Activated naive CD4-positive, alpha-beta T cell treated with anti-CD3 and anti-CD28 coated beads for 36 hours (primary cell): ENCODE results near the gene ARL4A. TPM values are rescaled to one million over a fixed set of nuclear protein-coding genes. Genes with fewer than 3 reads are reported as not detected.

Experiments
- CTCF ChIA-PET: fragments of 350-600 bp; sonication (Branson Sonifier 250); formaldehyde crosslinking; loops from one replicate; lab custom pipeline; 2021; ENCODE audit warnings: antibody characterized with exemption; lab: Charles Lee
- DNase-seq: peaks from one replicate; pipeline ENCODE4 v3.0.0-alpha.2; 2020
- H3K27ac Mint-ChIP-seq: one replicate; pipeline ENCODE4 v1.8.0; 2021; ENCODE audit warnings: mild to moderate bottlenecking, mixed read lengths
- H3K27me3 Mint-ChIP-seq: one replicate; pipeline ENCODE4 v1.8.0; 2021; ENCODE audit warnings: low read depth, mixed read lengths
- H3K36me3 Mint-ChIP-seq: one replicate; pipeline ENCODE4 v1.8.0; 2021; ENCODE audit warnings: low read depth, mixed read lengths
- H3K4me1 Mint-ChIP-seq: one replicate; pipeline ENCODE4 v1.8.0; 2021; ENCODE audit warnings: low read depth, mixed read lengths
- H3K4me3 Mint-ChIP-seq: one replicate; pipeline ENCODE4 v1.8.0; 2021; ENCODE audit warnings: mild to moderate bottlenecking, moderate library complexity, mixed read lengths
- H3K9me3 Mint-ChIP-seq: one replicate; pipeline ENCODE4 v1.8.0; 2021; ENCODE audit warnings: mixed read lengths
- intact Hi-C: fragments of 100-400 bp; cut with micrococcal nuclease; formaldehyde crosslinking; loops from one replicate; pipeline ENCODE4 v1.15.1; 2023
- total RNA-seq, 2 experiments: library from RNA; stranded (reverse); gene quantifications; one replicate each; pipeline ENCODE4 v1.2.3, GENCODE V29; 2021

Gene ARL4A
- total RNA-seq, 2 experiments from 2014 or later, result 8.1 to 10.0 TPM

- Mint-ChIP-seq H3K36me3 (no peaks in the 10 kb centered on the region), H3K27ac (no peak overlapping the region), H3K9me3 (no peaks in the 10 kb centered on the region), H3K27me3 (no peaks in the 10 kb centered on the region), H3K4me1 (peaks cover 13% of the 10 kb centered on the region), H3K4me3 (no peak overlapping the region)
- DNase-seq, result no peak
- CTCF ChIA-PET, result interaction anchor here (0.6 kb wide), 2 partner anchors 8 to 76 kb away, joined by 3 to 4 read pairs; no protein-coding TSS in a partner anchor
- intact Hi-C loops, result loop anchor here (5.0 kb wide), 1 partner anchor 95 kb away; no protein-coding TSS in a partner anchor
Measured at GRCh38 chr7:12732428-12732827, 45.0 kb downstream of the ARL4A start.

DNA sequence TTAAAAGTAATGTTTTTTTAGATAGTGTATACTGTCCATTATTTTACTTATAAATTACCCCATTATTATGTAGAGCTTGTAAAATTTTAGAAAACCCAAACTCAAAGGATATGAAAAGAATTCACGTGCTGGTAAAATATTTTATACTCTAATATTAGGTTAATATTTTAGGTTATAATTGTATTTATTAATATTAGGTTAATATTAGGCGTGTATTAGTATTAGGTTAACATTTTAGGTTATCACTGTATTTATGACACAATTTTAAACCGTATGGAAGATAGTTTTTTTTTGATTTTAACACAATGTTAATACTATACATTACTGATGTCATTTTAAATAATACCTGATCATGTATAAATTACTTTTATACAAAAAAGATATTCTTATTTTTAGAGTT is 48.5 kb downstream of the ARL4A start:
- DNase-seq, result no peak
- Mint-ChIP-seq H3K27ac (no peak overlapping the region), H3K9me3 (no peaks in the 10 kb centered on the region), H3K27me3 (no peaks in the 10 kb centered on the region), H3K4me1 (peaks cover 4% of the 10 kb centered on the region), H3K4me3 (no peak overlapping the region), H3K36me3 (no peaks in the 10 kb centered on the region)
- intact Hi-C loops, result no loop called here
- CTCF ChIA-PET, result no interaction called here

DNA sequence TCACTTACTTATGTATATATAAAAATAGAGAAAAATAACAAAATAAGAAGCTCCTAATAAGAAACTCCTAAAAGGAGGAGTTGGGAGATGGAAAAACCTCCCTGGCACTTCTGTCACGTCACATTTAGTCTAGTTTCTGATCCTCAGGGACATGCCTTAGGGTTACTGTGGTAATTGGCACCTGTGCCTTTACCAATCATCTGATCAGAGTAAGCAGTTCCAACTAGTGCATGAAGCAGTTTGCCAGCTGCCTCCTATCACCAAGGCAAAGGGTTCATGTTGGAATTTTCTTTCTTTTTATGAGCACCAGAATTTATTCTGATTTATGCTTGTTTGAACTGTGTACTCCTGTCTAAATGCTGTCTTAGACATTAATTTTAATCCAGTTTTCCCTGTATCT is 49.9 kb downstream of the ARL4A start:
- Mint-ChIP-seq H3K36me3 (no peaks in the 10 kb centered on the region), H3K4me3 (no peak overlapping the region), H3K27me3 (no peaks in the 10 kb centered on the region), H3K27ac (no peak overlapping the region), H3K9me3 (no peaks in the 10 kb centered on the region), H3K4me1 (no peaks in the 10 kb centered on the region)
- CTCF ChIA-PET, result no interaction called here
- no peak for DNase-seq
- intact Hi-C loops, result no loop called here

- CTCF ChIA-PET, result no interaction called here
- H3K27ac Mint-ChIP-seq, result no peak overlapping the region
- no peaks in the 10 kb centered on the region for H3K36me3 Mint-ChIP-seq
- H3K9me3 Mint-ChIP-seq, result no peaks in the 10 kb centered on the region
- H3K27me3 Mint-ChIP-seq, result no peaks in the 10 kb centered on the region
- DNase-seq, result no peak
- H3K4me3 Mint-ChIP-seq, result no peak overlapping the region
- intact Hi-C loops, result no loop called here
- no peaks in the 10 kb centered on the region for H3K4me1 Mint-ChIP-seq
Measured at GRCh38 chr7:12737836-12738235, 50.4 kb downstream of the ARL4A start.

- CTCF ChIA-PET, result interaction anchor here (0.6 kb wide), 1 partner anchor 524 kb away, joined by 3 read pairs; no protein-coding TSS in a partner anchor
- no peak for DNase-seq
- H3K27me3 Mint-ChIP-seq, result no peaks in the 10 kb centered on the region
- H3K27ac Mint-ChIP-seq, result no peak overlapping the region
- no peaks in the 10 kb centered on the region for H3K4me1 Mint-ChIP-seq
- H3K9me3 Mint-ChIP-seq, result no peaks in the 10 kb centered on the region
- H3K4me3 Mint-ChIP-seq, result no peak overlapping the region
- no peaks in the 10 kb centered on the region for H3K36me3 Mint-ChIP-seq
- intact Hi-C loops, result no loop called here
Measured at GRCh38 chr7:12738665-12739064, 51.2 kb downstream of the ARL4A start.

Other genes starting within 250 kb of the ARL4A start
- gene SCIN, start 116.9 kb upstream of the ARL4A start, total RNA-seq, result under 1 TPM; 0.05 to 0.36 TPM